Measurements from ENCODE around the gene DDX6.
A peak's percentile ranks its signal among the peaks of the same experiment; 100 is the strongest.
"Not testable (repeated sequence)": the region's sequence is repeated elsewhere in the genome, so short reads cannot be mapped to it uniquely, and the experiment has no call there.

The DDX6 gene

DNA sequence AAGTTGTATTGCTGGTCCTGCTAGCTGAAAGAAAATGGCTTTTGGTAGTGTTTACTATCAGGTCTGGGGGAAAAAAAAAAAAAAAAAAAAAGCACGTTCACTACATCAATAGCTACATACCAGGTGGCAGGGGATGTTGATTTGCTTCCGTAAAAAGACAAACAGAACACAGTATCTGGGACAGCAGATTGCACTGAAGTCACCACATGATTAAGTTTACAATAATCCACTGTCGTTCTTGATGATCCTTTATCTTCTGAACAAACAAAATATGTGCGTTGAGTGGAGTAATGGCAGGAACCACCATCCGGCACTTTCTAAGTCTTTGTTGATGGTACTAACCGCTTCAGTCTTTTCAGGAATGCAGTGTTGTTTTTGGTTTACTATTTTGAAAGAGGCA is 48.7 kb downstream of the DDX6 start:
- TF ChIP-seq BACH2 (CRISPR knock-in tag; IDR thresholded peaks at IDR 0.05; ENCODE audit: borderline replicate concordance) (no peak), TCF4 (CRISPR knock-in tag; IDR thresholded peaks at IDR 0.05; ENCODE audit: borderline replicate concordance) (peak; percentile 58; the same call in 1 of the 2 replicates), ISL1 (CRISPR knock-in tag; IDR thresholded peaks at IDR 0.05) (peak; percentile 56)
- no peak for ATAC-seq

GRCh38 chr11:118740892-118741291 is 50.1 kb downstream of the DDX6 start:
- TF ChIP-seq ZNF8 (CRISPR knock-in tag; IDR thresholded peaks at IDR 0.05) (no peak), ZFP30 (CRISPR knock-in tag; IDR thresholded peaks at IDR 0.05) (no peak), ZNF565 (CRISPR knock-in tag; conservative IDR thresholded peaks at IDR 0.05; ENCODE audit: low read depth) (no peak), PPARA (CRISPR knock-in tag; IDR thresholded peaks at IDR 0.05; ENCODE audit: borderline replicate concordance) (no peak), ARNTL (CRISPR knock-in tag; IDR thresholded peaks at IDR 0.05; ENCODE audit: borderline replicate concordance, low read depth) (no peak), SNAI2 (CRISPR knock-in tag; IDR thresholded peaks at IDR 0.05) (no peak), TSHZ2 (CRISPR knock-in tag; IDR thresholded peaks at IDR 0.05) (peak; percentile 49; the same call in 1 of the 2 replicates), BACH2 (CRISPR knock-in tag; IDR thresholded peaks at IDR 0.05; ENCODE audit: borderline replicate concordance) (no peak), ZFP3 (CRISPR knock-in tag; IDR thresholded peaks at IDR 0.05) (no peak), GLIS3 (CRISPR knock-in tag; IDR thresholded peaks at IDR 0.05) (peak; percentile 50; the same call in 1 of the 2 replicates), ISL1 (CRISPR knock-in tag; IDR thresholded peaks at IDR 0.05) (peak; percentile 95), TCF4 (CRISPR knock-in tag; IDR thresholded peaks at IDR 0.05; ENCODE audit: borderline replicate concordance) (peak; percentile 47; the same call in 1 of the 2 replicates), TOX (CRISPR knock-in tag; IDR thresholded peaks at IDR 0.05; ENCODE audit: borderline replicate concordance) (no peak)
- TF ChIP-seq, protein P1, sequence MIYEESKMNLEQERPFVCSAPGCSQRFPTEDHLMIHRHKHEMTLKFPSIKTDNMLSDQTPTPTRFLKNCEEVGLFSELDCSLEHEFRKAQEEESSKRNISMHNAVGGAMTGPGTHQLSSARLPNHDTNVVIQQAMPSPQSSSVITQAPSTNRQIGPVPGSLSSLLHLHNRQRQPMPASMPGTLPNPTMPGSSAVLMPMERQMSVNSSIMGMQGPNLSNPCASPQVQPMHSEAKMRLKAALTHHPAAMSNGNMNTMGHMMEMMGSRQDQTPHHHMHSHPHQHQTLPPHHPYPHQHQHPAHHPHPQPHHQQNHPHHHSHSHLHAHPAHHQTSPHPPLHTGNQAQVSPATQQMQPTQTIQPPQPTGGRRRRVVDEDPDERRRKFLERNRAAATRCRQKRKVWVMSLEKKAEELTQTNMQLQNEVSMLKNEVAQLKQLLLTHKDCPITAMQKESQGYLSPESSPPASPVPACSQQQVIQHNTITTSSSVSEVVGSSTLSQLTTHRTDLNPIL (CRISPR knock-in tag; IDR thresholded peaks at IDR 0.05; ENCODE audit: low read depth) = peak; percentile 71; the same call in 1 of the 2 replicates
- TF ChIP-seq, protein P2, sequence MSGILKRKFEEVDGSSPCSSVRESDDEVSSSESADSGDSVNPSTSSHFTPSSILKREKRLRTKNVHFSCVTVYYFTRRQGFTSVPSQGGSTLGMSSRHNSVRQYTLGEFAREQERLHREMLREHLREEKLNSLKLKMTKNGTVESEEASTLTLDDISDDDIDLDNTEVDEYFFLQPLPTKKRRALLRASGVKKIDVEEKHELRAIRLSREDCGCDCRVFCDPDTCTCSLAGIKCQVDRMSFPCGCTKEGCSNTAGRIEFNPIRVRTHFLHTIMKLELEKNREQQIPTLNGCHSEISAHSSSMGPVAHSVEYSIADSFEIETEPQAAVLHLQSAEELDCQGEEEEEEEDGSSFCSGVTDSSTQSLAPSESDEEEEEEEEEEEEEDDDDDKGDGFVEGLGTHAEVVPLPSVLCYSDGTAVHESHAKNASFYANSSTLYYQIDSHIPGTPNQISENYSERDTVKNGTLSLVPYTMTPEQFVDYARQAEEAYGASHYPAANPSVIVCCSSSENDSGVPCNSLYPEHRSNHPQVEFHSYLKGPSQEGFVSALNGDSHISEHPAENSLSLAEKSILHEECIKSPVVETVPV (CRISPR knock-in tag; IDR thresholded peaks at IDR 0.05) = no peak
- ATAC-seq = peak; percentile 75

GRCh38 chr11:118735203-118735602 is 55.8 kb downstream of the DDX6 start:
- TF ChIP-seq TCF4 (CRISPR knock-in tag; IDR thresholded peaks at IDR 0.05; ENCODE audit: borderline replicate concordance) = no peak
- TF ChIP-seq ZNF565 (CRISPR knock-in tag; conservative IDR thresholded peaks at IDR 0.05; ENCODE audit: low read depth) = no peak
- TF ChIP-seq, protein P2 (CRISPR knock-in tag; IDR thresholded peaks at IDR 0.05) = no peak
- no peak for TF ChIP-seq TOX (CRISPR knock-in tag; IDR thresholded peaks at IDR 0.05; ENCODE audit: borderline replicate concordance)
- TF ChIP-seq ZFP30 (CRISPR knock-in tag; IDR thresholded peaks at IDR 0.05) = no peak
- TF ChIP-seq CSDC2 (CRISPR knock-in tag; IDR thresholded peaks at IDR 0.05) = no peak
- no peak for ATAC-seq

DNA sequence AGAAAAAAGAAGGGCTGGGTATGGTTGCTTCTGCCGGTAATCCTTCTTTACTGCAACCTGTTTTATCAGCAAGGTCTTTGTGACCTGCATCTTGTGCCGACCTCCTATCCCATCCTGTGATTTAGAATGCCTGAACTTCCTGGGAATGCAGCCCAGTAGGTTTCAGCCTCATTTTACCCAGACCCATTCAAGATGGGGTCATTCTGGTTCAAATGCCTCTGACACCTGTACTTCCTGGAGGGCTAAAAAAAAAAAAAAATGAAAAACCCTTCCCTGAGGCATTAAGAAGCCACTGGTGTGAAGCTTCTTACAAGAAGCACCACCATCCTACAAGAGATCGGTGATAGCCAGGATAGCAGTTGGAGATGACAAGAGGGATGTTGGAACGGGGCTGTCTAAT is 56.9 kb downstream of the DDX6 start:
- TF ChIP-seq CSDC2 (CRISPR knock-in tag; IDR thresholded peaks at IDR 0.05) (no peak), ZNF565 (CRISPR knock-in tag; conservative IDR thresholded peaks at IDR 0.05; ENCODE audit: low read depth) (no peak), TSHZ2 (CRISPR knock-in tag; IDR thresholded peaks at IDR 0.05) (no peak), ZFP3 (CRISPR knock-in tag; IDR thresholded peaks at IDR 0.05) (no peak), PPARA (CRISPR knock-in tag; IDR thresholded peaks at IDR 0.05; ENCODE audit: borderline replicate concordance) (no peak), ZNF70 (CRISPR knock-in tag; IDR thresholded peaks at IDR 0.05) (no peak), RARB (CRISPR knock-in tag; IDR thresholded peaks at IDR 0.05) (no peak), GLIS3 (CRISPR knock-in tag; IDR thresholded peaks at IDR 0.05) (no peak), ZC3H10 (CRISPR knock-in tag; IDR thresholded peaks at IDR 0.05) (no peak)
- TF ChIP-seq, protein P2 (CRISPR knock-in tag; IDR thresholded peaks at IDR 0.05) = no peak
- no peak for ATAC-seq

GRCh38 chr11:118729753-118730152 is 61.2 kb downstream of the DDX6 start:
- ATAC-seq = not testable (repeated sequence)

DNA sequence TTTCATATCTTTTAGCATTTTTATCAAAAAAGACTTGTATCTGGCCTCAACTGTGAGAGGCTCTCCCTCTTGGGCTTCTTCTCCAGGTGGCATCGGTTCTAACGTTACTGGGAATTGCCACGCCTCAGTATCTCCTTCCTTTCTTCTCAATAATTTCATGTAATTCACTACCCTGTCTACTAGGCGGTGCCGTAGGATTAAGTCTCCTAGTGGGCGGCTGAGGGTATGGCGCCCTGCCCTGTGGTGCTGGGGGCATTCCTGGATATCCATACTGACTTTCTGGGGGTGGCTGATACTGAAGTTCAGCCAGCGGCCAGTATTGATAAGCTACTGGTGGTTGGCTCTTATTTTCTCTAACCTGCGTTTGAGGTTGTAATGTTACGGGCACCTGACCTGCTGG is 62.9 kb downstream of the DDX6 start:
- ATAC-seq = not testable (repeated sequence)

DNA sequence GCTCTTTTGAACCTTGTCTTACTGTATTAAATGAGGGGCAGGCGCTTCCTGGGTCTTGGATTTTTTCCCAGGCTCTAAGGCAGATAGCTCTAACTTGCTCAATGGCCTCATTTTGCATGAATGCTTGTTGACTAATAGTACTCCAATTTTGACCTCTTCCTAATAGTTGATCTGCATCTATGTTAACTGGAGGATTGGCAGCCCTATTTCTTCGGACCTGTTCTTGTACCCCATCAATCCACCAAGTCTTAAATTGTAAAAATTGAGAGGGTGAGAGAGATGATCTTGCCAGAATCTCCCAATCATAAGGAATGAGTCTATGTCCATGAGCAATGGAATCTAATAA is 63.3 kb downstream of the DDX6 start:
- not testable (repeated sequence) for ATAC-seq
